SK-N-SH (cell line): ENCODE data around the gene BCAR3. TPM values are rescaled to one million over a fixed set of nuclear protein-coding genes. Genes with fewer than 3 reads are reported as not detected.
A peak's percentile ranks its signal among the peaks of the same experiment; 100 is the strongest.

Experiments used
- CTCF ChIA-PET: fragments of 300-600, 350-600 bp; formaldehyde crosslinking; extraction: SDS; loops from one replicate; lab custom pipeline; 2021; lab: Yijun Ruan, JAX
- POLR2A ChIA-PET: fragments of 350-600 bp; sonication (Branson Sonifier 250); formaldehyde crosslinking; extraction: SDS; loops from one replicate; lab custom pipeline; 2020; ENCODE audit warnings: antibody characterized with exemption, inconsistent platforms; lab: Yijun Ruan, JAX
- DNase-seq: peaks from one replicate; pipeline ENCODE4 v3.0.0; 2012
- H2AFZ ChIP-seq: fragments of 200-600 bp; sonication (generic); 2 replicates; pipeline ENCODE4 v1.8.1; 2016; ENCODE audit warnings: antibody characterized with exemption, mild to moderate bottlenecking, low read depth
- H3F3A ChIP-seq: fragments of 200-600 bp; sonication (generic); replicated peaks from 2 replicates; pipeline ENCODE3; 2016; ENCODE audit warnings: antibody characterized with exemption, mild to moderate bottlenecking; ENCODE audit not compliant: insufficient read depth
- H3K27ac ChIP-seq, 2 experiments: fragments of 200-500 bp in 1 of 2; fragments of 200-600 bp in 1 of 2; sonication (Bioruptor generic) in 1 of 2; sonication (generic), shearing (Covaris generic) in 1 of 2; 2 replicates each; pipeline versions ENCODE4 v1.5.1 to v1.6.1; 2014 to 2016; ENCODE audit warnings: low read depth in 2 of 2, inconsistent platforms in 1 of 2, low read length in 1 of 2, mild to moderate bottlenecking in 1 of 2, mixed read lengths in 1 of 2
- H3K27me3 ChIP-seq: fragments of 200-600 bp; sonication (generic), shearing (Covaris generic); 2 replicates; pipeline ENCODE4 v1.6.1; 2016; ENCODE audit warnings: mixed run types; ENCODE audit not compliant: insufficient read depth
- H3K36me3 ChIP-seq, 2 experiments: fragments of 200-500 bp in 1 of 2; fragments of 200-600 bp in 1 of 2; sonication (Bioruptor generic) in 1 of 2; sonication (generic) in 1 of 2; replicated peaks in 1 of 2; 2 replicates each; pipeline versions ENCODE3 to v1.5.1; 2014 to 2016; ENCODE audit warnings: low read length in 1 of 2, mild to moderate bottlenecking in 1 of 2; ENCODE audit not compliant: insufficient read depth in 2 of 2, control insufficient read depth in 1 of 2
- H3K4me1 ChIP-seq, 2 experiments: fragments of 200-500 bp in 1 of 2; fragments of 200-600 bp in 1 of 2; sonication (Bioruptor generic) in 1 of 2; sonication (generic), shearing (Covaris generic) in 1 of 2; 2 replicates each; pipeline versions ENCODE4 v1.5.1 to v1.6.1; 2014 to 2016; ENCODE audit warnings: low read depth in 1 of 2, low read length in 1 of 2, mixed run types in 1 of 2; ENCODE audit not compliant: insufficient read depth in 2 of 2, control insufficient read depth in 1 of 2
- H3K4me2 ChIP-seq: fragments of 200-600 bp; sonication (generic), shearing (Covaris generic); 2 replicates; pipeline ENCODE4 v1.6.1; 2017; ENCODE audit warnings: mixed run types
- H3K4me3 ChIP-seq, 2 experiments: fragments of 200-500 bp in 1 of 2; fragments of 200-600 bp in 1 of 2; sonication (Bioruptor generic) in 1 of 2; sonication (generic), shearing (Covaris generic) in 1 of 2; 2 replicates each; pipeline versions ENCODE4 v1.5.1 to v1.8.1; 2014 to 2016; ENCODE audit warnings: low read depth in 2 of 2, inconsistent platforms in 1 of 2, low read length in 1 of 2, mild to moderate bottlenecking in 1 of 2, mixed read lengths in 1 of 2, moderate library complexity in 1 of 2
- H3K79me2 ChIP-seq: fragments of 200-600 bp; sonication (generic); 2 replicates; pipeline ENCODE4 v1.8.1; 2017; ENCODE audit warnings: mild to moderate bottlenecking; ENCODE audit not compliant: insufficient read depth
- H3K9ac ChIP-seq: fragments of 200-600 bp; sonication (generic); 2 replicates; pipeline ENCODE4 v1.6.1; 2017; ENCODE audit warnings: mixed run types
- H3K9me2 ChIP-seq: fragments of 200-600 bp; sonication (generic); 2 replicates; pipeline ENCODE4 v1.6.1; 2017; ENCODE audit warnings: mixed run types
- H3K9me3 ChIP-seq: fragments of 200-600 bp; sonication (generic); 2 replicates; pipeline ENCODE4 v1.6.1; 2017; ENCODE audit warnings: mixed run types, mild to moderate bottlenecking, moderate library complexity
- H4K20me1 ChIP-seq: fragments of 200-600 bp; sonication (generic); 2 replicates; pipeline ENCODE4 v1.6.1; 2017; ENCODE audit warnings: mild to moderate bottlenecking, mixed run types; ENCODE audit not compliant: insufficient read depth
- CHD2 ChIP-seq: fragments of 150-350 bp; IDR thresholded peaks from 2 replicates; pipeline ENCODE4 v1.6.1; 2018; ENCODE audit warnings: low read length; ENCODE audit not compliant: partially characterized antibody
- EP300 ChIP-seq, 2 experiments: IDR thresholded peaks; 2 replicates each; pipeline versions ENCODE4 v1.4.0 to v1.6.1; 2012; ENCODE audit warnings: borderline replicate concordance in 1 of 2, low read depth in 1 of 2, low read length in 1 of 2
- EZH2phosphoT487 ChIP-seq: fragments of 200-600 bp; sonication (generic); IDR thresholded peaks from 2 replicates; pipeline ENCODE4 v1.6.1; 2017; ENCODE audit warnings: low read depth, mixed run types, mild to moderate bottlenecking, antibody characterized with exemption, moderate library complexity, borderline replicate concordance
- FOXJ3 ChIP-seq: sonication (generic); formaldehyde crosslinking; IDR thresholded peaks from 2 replicates; pipeline ENCODE4 v1.5.1; 2020; ENCODE audit warnings: mild to moderate bottlenecking, missing genetic modification reagents
- GABPA ChIP-seq: IDR thresholded peaks from 2 replicates; pipeline ENCODE4 v1.4.0; 2012; ENCODE audit warnings: low read depth, mild to moderate bottlenecking
- GATA2 ChIP-seq: sonication (generic); formaldehyde crosslinking; IDR thresholded peaks from 2 replicates; pipeline ENCODE4 v1.5.0; 2020; ENCODE audit warnings: mild to moderate bottlenecking, missing genetic modification reagents
- JUND ChIP-seq: IDR thresholded peaks from 2 replicates; pipeline ENCODE4 v1.4.0; 2012
- NFIC ChIP-seq: IDR thresholded peaks from 2 replicates; pipeline ENCODE4 v1.4.0; 2012; ENCODE audit warnings: borderline replicate concordance
- RCOR1 ChIP-seq: fragments of 150-350 bp; IDR thresholded peaks from 2 replicates; pipeline ENCODE4 v1.6.1; 2017; ENCODE audit warnings: antibody characterized with exemption, low read length
- RXRA ChIP-seq: IDR thresholded peaks from 2 replicates; pipeline ENCODE4 v1.4.0; 2012; ENCODE audit warnings: low read depth, mild to moderate bottlenecking, borderline replicate concordance
- TAF1 ChIP-seq: IDR thresholded peaks from 2 replicates; pipeline ENCODE4 v1.6.1; 2012; ENCODE audit warnings: low read depth, mild to moderate bottlenecking, low read length, moderate library complexity, borderline replicate concordance
- TCF12 ChIP-seq: IDR thresholded peaks from 2 replicates; pipeline ENCODE4 v1.4.0; 2012
- USF1 ChIP-seq: IDR thresholded peaks from 2 replicates; pipeline ENCODE4 v1.4.0; 2012; ENCODE audit warnings: low read depth, borderline replicate concordance
- USF2 ChIP-seq: fragments of 150-350 bp; IDR thresholded peaks from 2 replicates; pipeline ENCODE4 v1.6.1; 2017; ENCODE audit warnings: antibody characterized with exemption, low read length, low read depth, borderline replicate concordance
- YY1 ChIP-seq: IDR thresholded peaks from 2 replicates; pipeline ENCODE4 v1.4.0; 2012; ENCODE audit warnings: low read depth, mild to moderate bottlenecking
- WGBS: methylation state at CpG from one replicate; pipeline ENCODE4 v1.1.6; 2017; ENCODE audit warnings: low lambda C conversion rate; 5-methylcytosine and 5-hydroxymethylcytosine counted together
- polyA plus RNA-seq, 3 experiments: library from polyadenylated mRNA; depleted of rRNA; stranded (reverse); fragments of >200 nt; gene quantifications; 2 replicates each; pipeline ENCODE4 v1.2.3, GENCODE V29; 2012

Gene BCAR3
- polyA plus RNA-seq, 1 of the 3 experiments (the other 2 are of a cell fraction): 58.4 TPM

GRCh38 chr1:93599479-93599878, 82.2 kb downstream of the BCAR3 start:
- TF ChIP-seq GABPA: no peak
- TF ChIP-seq GATA2: no peak
- TF ChIP-seq USF1: no peak
- TF ChIP-seq FOXJ3 (CRISPR knock-in tag): no peak
- TF ChIP-seq USF2: no peak
- no peak for TF ChIP-seq EZH2phosphoT487
- TF ChIP-seq JUND: no peak
- ChIA-PET CTCF (interaction anchor here (1.4 to 2.6 kb wide), 3 partner anchors 23 to 30 kb away, joined by 3 to 12 read pairs (median 4); no protein-coding TSS in a partner anchor), POLR2A (no interaction called here)
- Histone ChIP-seq H3F3A (peaks cover 15% of the 10 kb centered on the region), H3K79me2 (peaks cover 100% of the 10 kb centered on the region), H2AFZ (no peak overlapping the region), H3K9ac (no peak overlapping the region), H3K4me3 (no peak overlapping the region), H4K20me1 (peaks cover 98% of the 10 kb centered on the region), H3K9me2 (no peaks in the 10 kb centered on the region), H3K4me2 (no peak overlapping the region), H3K9me3 (no peaks in the 10 kb centered on the region), H3K4me1 (peaks cover 30 to 66% of the 10 kb centered on the region in 2 experiments), H3K27me3 (no peaks in the 10 kb centered on the region), H3K27ac (no peak overlapping the region), H3K36me3 (peaks cover 0 to 20% of the 10 kb centered on the region in 2 experiments)
- no peak for DNase-seq
- over 99% methylated on average over 6 of the region's 6 CpGs for WGBS

- peaks cover 30 to 70% of the 10 kb centered on the region in 2 experiments for H3K4me1 ChIP-seq
- CTCF ChIA-PET: interaction anchor here (0.9 to 2.6 kb wide), 7 partner anchors 13 to 245 kb away, joined by 3 to 12 read pairs (median 5); no protein-coding TSS in a partner anchor
- POLR2A ChIA-PET: interaction anchor here (1.1 kb wide), 1 partner anchor 9 kb away, joined by 4 read pairs; no protein-coding TSS in a partner anchor
Measured at GRCh38 chr1:93598861-93599439, 82.7 kb downstream of the BCAR3 start.

More at GRCh38 chr1:93598861-93599439, 82.7 kb downstream of the BCAR3 start:
- H3K9me2 ChIP-seq: no peaks in the 10 kb centered on the region
- peaks cover 11% of the 10 kb centered on the region for H3F3A ChIP-seq
- H3K4me3 ChIP-seq: no peak overlapping the region
- no peaks in the 10 kb centered on the region for H3K9me3 ChIP-seq
- no peak overlapping the region for H2AFZ ChIP-seq
- peak overlapping the region in 1 of 2 experiments; percentile 89; a peak in 2 of 4 replicates for H3K27ac ChIP-seq
- peaks cover 98% of the 10 kb centered on the region for H4K20me1 ChIP-seq
- TF ChIP-seq CHD2: no peak
- no peak for TF ChIP-seq USF2
- no peak for TF ChIP-seq RXRA
- no peak for TF ChIP-seq RCOR1
- TF ChIP-seq NFIC: no peak
- TF ChIP-seq TCF12: no peak
- TF ChIP-seq YY1: no peak
- TF ChIP-seq TAF1: no peak
- no peak for TF ChIP-seq USF1
- TF ChIP-seq GABPA: no peak
- TF ChIP-seq FOXJ3 (CRISPR knock-in tag): no peak
- no peak for TF ChIP-seq EP300 (IDR thresholded peaks at IDR 0.05; ENCODE audit: borderline replicate concordance in 1 of 2, low read depth in 1 of 2, low read length in 1 of 2)
- H3K9ac ChIP-seq: no peak overlapping the region
- H3K27me3 ChIP-seq: no peaks in the 10 kb centered on the region
- H3K79me2 ChIP-seq: peaks cover 100% of the 10 kb centered on the region
- 92% methylated on average over 7 of the region's 7 CpGs for WGBS
- DNase-seq: no peak
- no peak overlapping the region for H3K4me2 ChIP-seq
- peaks cover 0 to 15% of the 10 kb centered on the region in 2 experiments for H3K36me3 ChIP-seq
